ENCODE data around the gene GALNT17.
"Not testable (repeated sequence)": the region's sequence is repeated elsewhere in the genome, so short reads cannot be mapped to it uniquely, and the experiment has no call there.

GALNT17 gene

DNA sequence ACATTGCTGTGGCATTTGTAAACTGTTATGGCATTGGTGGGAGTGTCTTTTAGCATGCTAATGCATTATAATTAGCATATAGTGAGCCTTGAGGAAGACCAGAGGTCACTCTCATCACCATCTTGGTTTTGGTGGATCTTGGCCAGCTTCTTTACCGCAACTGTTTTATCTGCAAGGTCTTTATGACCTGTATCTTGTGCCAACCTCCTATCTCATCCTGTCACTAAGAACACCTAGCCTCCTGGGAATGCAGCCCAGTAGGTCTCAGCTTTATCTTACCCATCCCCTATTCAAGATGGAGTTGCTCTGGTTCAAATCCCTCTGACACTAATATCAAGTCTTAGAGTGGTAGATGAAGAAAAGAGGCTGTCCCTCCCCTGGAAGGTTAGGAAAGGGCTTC, 506.2 kb downstream of the GALNT17 start:
- TF ChIP-seq, protein P1, sequence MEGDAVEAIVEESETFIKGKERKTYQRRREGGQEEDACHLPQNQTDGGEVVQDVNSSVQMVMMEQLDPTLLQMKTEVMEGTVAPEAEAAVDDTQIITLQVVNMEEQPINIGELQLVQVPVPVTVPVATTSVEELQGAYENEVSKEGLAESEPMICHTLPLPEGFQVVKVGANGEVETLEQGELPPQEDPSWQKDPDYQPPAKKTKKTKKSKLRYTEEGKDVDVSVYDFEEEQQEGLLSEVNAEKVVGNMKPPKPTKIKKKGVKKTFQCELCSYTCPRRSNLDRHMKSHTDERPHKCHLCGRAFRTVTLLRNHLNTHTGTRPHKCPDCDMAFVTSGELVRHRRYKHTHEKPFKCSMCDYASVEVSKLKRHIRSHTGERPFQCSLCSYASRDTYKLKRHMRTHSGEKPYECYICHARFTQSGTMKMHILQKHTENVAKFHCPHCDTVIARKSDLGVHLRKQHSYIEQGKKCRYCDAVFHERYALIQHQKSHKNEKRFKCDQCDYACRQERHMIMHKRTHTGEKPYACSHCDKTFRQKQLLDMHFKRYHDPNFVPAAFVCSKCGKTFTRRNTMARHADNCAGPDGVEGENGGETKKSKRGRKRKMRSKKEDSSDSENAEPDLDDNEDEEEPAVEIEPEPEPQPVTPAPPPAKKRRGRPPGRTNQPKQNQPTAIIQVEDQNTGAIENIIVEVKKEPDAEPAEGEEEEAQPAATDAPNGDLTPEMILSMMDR (IDR thresholded peaks at IDR 0.05; ENCODE audit: insufficient read depth, low read length, missing control alignments), result no peak
- CTCF ChIA-PET, result no interaction called here

DNA sequence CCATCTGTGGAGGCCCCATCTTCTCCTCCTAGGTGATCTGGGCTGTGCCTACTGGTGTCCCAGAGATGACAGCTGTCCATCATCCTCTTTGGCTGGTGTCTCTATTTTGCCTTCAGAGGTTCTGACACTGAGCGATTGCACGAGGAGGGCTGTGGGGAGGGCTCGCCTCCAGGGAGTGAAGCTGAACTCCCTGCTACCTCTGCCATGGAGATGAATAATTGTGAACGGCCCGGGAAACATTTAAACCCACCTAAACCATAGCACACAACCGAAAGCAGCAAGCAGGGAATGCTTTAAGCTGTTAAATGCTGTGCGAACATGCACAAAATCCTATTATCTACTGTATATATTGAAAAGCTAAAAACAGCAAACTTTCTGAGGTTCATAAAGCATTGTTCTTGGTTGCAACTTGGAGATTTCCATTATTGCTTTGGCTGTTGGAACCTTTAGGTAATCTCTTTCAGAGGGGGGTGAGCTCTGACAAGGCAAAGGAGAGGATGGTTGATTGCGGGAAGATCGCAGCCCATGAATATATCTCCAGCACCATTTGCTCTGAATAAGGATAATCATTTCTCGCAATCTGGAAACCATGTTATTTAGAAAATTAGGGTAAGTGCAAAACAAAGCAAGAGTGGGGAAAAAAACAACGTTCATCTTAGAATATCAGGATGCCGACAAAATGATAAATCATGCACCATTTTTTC, 507.6 kb downstream of the GALNT17 start:
- DNase-seq (ENCODE audit: low read depth, low spot score), result no peak
- no peak overlapping the region for H3K4me3 ChIP-seq (ENCODE audit: low read depth, low read length)
- CTCF ChIA-PET, result interaction anchor here (0.9 kb wide), 1 partner anchor 38 kb away, joined by 3 read pairs; no protein-coding TSS in a partner anchor
- POLR2A ChIA-PET, result no interaction called here
- TF ChIP-seq, protein P1 (IDR thresholded peaks at IDR 0.05; ENCODE audit: insufficient read depth, low read length, missing control alignments), result no peak

More for the DNA sequence above, 506.2 kb downstream of the GALNT17 start:
- POLR2A ChIA-PET, result no interaction called here
- no peak for DNase-seq (ENCODE audit: low read depth, low spot score)
- H3K4me3 ChIP-seq (ENCODE audit: low read depth, low read length), result no peak overlapping the region

DNA sequence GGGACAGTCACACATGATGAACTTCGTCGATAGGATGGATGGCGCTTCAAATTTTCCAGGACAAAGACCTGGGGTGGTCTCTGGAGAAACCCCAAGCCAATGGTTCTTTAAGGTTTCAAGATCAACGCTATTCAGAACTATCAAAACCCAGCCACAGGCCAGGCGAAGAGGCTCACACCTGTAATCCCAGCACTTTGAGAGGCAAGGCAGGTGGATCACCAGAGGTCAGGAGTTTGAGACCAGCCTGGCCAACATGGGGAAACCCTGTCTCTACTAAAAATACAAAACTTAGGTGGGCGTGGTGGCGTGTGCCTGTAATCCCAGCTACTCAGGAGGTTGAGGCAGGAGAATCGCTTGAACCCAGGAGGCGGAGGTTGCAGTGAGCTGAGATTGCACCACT, 511.1 kb downstream of the GALNT17 start:
- POLR2A ChIA-PET; CTCF ChIA-PET; H3K4me3 ChIP-seq (ENCODE audit: low read depth, low read length); DNase-seq (ENCODE audit: low read depth, low spot score): not testable (repeated sequence)

DNA sequence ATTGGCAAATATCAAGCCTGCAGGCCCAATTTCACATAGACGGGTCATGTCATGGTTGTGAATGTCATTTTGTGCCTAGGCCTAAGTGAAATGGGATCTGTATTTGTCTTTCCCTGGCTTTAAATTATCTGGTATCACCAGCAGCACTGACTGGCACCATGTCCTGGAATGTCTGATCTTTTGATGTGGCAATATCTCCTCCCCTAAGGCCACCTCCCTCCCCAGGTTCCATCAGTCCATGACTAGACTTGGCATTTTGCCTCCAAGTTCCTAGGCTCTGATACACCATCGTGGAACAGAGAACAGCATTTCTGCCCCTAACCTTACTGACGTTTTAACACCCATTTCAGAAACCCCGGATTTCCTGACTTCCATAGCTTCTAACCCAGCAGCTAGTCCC, 513.9 kb downstream of the GALNT17 start:
- no peak for DNase-seq (ENCODE audit: low read depth, low spot score)
- POLR2A ChIA-PET, result no interaction called here

DNA sequence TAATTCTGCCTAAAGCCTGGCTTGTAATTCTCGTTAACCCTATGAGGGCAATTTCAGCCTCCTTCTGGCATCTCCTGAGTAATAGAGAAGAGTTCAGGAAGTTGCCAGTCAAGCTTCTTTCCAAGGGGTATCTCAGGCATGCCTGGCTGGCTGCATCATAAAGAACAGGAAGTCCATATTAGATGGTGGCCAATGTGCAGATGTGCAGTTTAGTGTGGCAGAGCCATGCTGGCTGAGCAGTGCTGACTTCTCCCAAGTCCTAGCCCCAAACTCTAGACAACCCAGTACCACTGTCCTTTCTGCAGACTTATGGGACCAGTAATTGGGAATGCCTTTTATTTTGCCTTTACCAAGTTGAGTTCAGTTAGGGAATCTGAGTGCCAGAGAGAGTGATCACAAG, 517.9 kb downstream of the GALNT17 start:
- TF ChIP-seq, protein P1 (IDR thresholded peaks at IDR 0.05; ENCODE audit: insufficient read depth, low read length, missing control alignments), result no peak
- DNase-seq (ENCODE audit: low read depth, low spot score), result no peak
- ChIA-PET POLR2A (no interaction called here), CTCF (no interaction called here)
- H3K4me3 ChIP-seq (ENCODE audit: low read depth, low read length), result no peak overlapping the region

More for the DNA sequence above, 513.9 kb downstream of the GALNT17 start:
- no peak overlapping the region for H3K4me3 ChIP-seq (ENCODE audit: low read depth, low read length)
- TF ChIP-seq, protein P1 (IDR thresholded peaks at IDR 0.05; ENCODE audit: insufficient read depth, low read length, missing control alignments), result no peak
- CTCF ChIA-PET, result no interaction called here

DNA sequence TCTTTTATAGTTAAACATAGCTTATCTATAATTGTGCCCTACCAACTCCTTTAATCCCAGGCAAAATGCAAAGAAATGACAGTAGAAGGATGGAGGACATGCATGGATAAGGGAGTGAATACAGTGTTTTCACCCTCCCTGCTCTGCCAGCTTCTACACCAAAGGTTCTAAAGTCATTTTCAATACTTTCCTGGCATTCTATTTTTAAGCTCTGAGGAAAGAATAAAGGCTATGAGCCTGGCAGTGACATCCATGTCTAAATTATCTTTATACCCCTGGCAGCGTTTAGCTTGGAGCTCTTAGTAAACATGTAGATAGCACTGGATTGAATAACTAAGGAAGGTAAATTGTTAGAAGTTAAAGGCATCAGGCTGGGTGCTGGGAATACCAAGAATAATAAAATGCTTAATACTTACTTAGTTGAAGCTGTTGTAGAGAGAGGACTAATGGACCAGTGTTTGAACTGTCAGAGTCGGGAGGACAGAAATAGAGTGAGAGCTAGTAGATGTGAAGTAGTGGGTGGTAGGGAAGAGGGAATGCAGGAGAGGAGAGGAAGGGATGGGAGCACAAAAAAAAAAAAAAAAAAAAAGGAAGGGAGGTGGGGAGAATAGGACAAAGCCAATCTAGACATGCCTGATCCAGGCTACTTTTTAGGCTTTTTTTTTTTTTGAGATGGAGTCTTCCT, 518.9 kb downstream of the GALNT17 start:
- H3K4me3 ChIP-seq (ENCODE audit: low read depth, low read length), result no peak overlapping the region
- no peak for DNase-seq (ENCODE audit: low read depth, low spot score)
- ChIA-PET POLR2A (no interaction called here), CTCF (no interaction called here)
- TF ChIP-seq, protein P1 (IDR thresholded peaks at IDR 0.05; ENCODE audit: insufficient read depth, low read length, missing control alignments), result no peak
